ENCODE results near the gene TCP10L.

The TCP10L gene

GRCh38 chr21:32539378-32539777 lies 45.9 kb downstream of the TCP10L start:
- no peak for TF ChIP-seq FOXP2 (optimal IDR thresholded peaks at IDR 0.05; ENCODE audit: borderline replicate concordance, extremely low read depth, extremely low read length, insufficient read depth)
- no peak for TF ChIP-seq TAF1 (IDR thresholded peaks at IDR 0.05; ENCODE audit: borderline replicate concordance, insufficient read depth, low read length)
- no peak for TF ChIP-seq POLR2AphosphoS5 (IDR thresholded peaks at IDR 0.05; ENCODE audit: low read depth, low read length)
- TF ChIP-seq REST (IDR thresholded peaks at IDR 0.05; ENCODE audit: insufficient read depth in 1 of 2, low read depth in 2 of 2, low read length in 2 of 2), result no peak
- no peak for TF ChIP-seq SIN3A (IDR thresholded peaks at IDR 0.05; ENCODE audit: borderline replicate concordance, insufficient read depth, low read length)

- TF ChIP-seq FOXP2 (optimal IDR thresholded peaks at IDR 0.05; ENCODE audit: borderline replicate concordance, extremely low read depth, extremely low read length, insufficient read depth) (no peak), TAF1 (IDR thresholded peaks at IDR 0.05; ENCODE audit: borderline replicate concordance, insufficient read depth, low read length) (no peak), SIN3A (IDR thresholded peaks at IDR 0.05; ENCODE audit: borderline replicate concordance, insufficient read depth, low read length) (no peak), REST (IDR thresholded peaks at IDR 0.05; ENCODE audit: insufficient read depth in 1 of 2, low read depth in 2 of 2, low read length in 2 of 2) (no peak), POLR2AphosphoS5 (IDR thresholded peaks at IDR 0.05; ENCODE audit: low read depth, low read length) (no peak)
Measured at GRCh38 chr21:32538147-32538792, 47.1 kb downstream of the TCP10L start.

- TF ChIP-seq POLR2AphosphoS5 (IDR thresholded peaks at IDR 0.05; ENCODE audit: low read depth, low read length), result no peak
- no peak for TF ChIP-seq REST (IDR thresholded peaks at IDR 0.05; ENCODE audit: insufficient read depth in 1 of 2, low read depth in 2 of 2, low read length in 2 of 2)
- no peak for TF ChIP-seq FOXP2 (optimal IDR thresholded peaks at IDR 0.05; ENCODE audit: borderline replicate concordance, extremely low read depth, extremely low read length, insufficient read depth)
- no peak for TF ChIP-seq TAF1 (IDR thresholded peaks at IDR 0.05; ENCODE audit: borderline replicate concordance, insufficient read depth, low read length)
- no peak for TF ChIP-seq SIN3A (IDR thresholded peaks at IDR 0.05; ENCODE audit: borderline replicate concordance, insufficient read depth, low read length)
Measured at GRCh38 chr21:32537569-32537881, 47.8 kb downstream of the TCP10L start.

GRCh38 chr21:32535612-32536011 lies 49.7 kb downstream of the TCP10L start:
- TF ChIP-seq POLR2AphosphoS5 (IDR thresholded peaks at IDR 0.05; ENCODE audit: low read depth, low read length) (no peak), TAF1 (IDR thresholded peaks at IDR 0.05; ENCODE audit: borderline replicate concordance, insufficient read depth, low read length) (no peak), SIN3A (IDR thresholded peaks at IDR 0.05; ENCODE audit: borderline replicate concordance, insufficient read depth, low read length) (no peak), FOXP2 (optimal IDR thresholded peaks at IDR 0.05; ENCODE audit: borderline replicate concordance, extremely low read depth, extremely low read length, insufficient read depth) (no peak), REST (IDR thresholded peaks at IDR 0.05; ENCODE audit: insufficient read depth in 1 of 2, low read depth in 2 of 2, low read length in 2 of 2) (no peak)
